A673 (cell line): ENCODE results near the gene DDR2.

Source experiments
- CTCF ChIP-seq: fragments of 300-800, 200-600 bp; sonication (generic); conservative IDR thresholded peaks from 2 replicates; pipeline ENCODE4 v1.5.1; 2017; ENCODE audit warnings: low read depth, mild to moderate bottlenecking, antibody characterized with exemption, low read length, moderate library complexity, mixed read lengths
- EZH2 ChIP-seq: fragments of 200-600 bp; sonication (generic); IDR thresholded peaks from 2 replicates; pipeline ENCODE4 v1.6.1; 2017; ENCODE audit warnings: borderline replicate concordance, low read depth, mild to moderate bottlenecking, mixed read lengths, antibody characterized with exemption, low read length; ENCODE audit not compliant: poor library complexity, severe bottlenecking

DNA sequence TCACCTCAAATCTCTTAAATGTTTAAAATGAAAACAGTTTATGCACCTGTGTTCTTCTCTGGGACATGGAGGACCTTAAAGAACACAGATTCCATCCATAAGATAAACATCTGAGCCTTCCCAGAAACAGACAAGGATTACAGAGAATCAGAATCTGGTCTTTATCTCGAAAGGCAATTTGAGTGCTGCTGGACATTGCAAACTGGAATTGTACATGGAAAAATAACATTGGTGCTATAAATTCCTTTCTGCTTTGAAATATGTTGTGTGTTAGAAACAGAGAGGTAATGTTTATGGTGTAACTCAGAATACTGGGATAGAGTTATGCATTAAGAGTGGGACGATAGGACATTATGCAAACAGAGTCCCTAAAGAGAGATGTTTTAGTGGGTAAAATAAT, 6.6 kb upstream of the DDR2 start:
- no peak for TF ChIP-seq CTCF
- TF ChIP-seq EZH2 = no peak
